GM19239 (cell line): Measurements from ENCODE around the gene KRT31.
"Not testable (repeated sequence)": the region's sequence is repeated elsewhere in the genome, so short reads cannot be mapped to it uniquely, and the experiment has no call there.

Experiments
- DNase-seq: peaks from one replicate; pipeline ENCODE4 v3.0.0; 2011; ENCODE audit warnings: low spot score; ENCODE audit not compliant: insufficient read length
- FAIRE-seq: peaks from 2 replicates; lab custom pipeline; 2011; peaks lifted over from hg19 to GRCh38; lab: Jason Lieb, UNC

KRT31 gene

DNA sequence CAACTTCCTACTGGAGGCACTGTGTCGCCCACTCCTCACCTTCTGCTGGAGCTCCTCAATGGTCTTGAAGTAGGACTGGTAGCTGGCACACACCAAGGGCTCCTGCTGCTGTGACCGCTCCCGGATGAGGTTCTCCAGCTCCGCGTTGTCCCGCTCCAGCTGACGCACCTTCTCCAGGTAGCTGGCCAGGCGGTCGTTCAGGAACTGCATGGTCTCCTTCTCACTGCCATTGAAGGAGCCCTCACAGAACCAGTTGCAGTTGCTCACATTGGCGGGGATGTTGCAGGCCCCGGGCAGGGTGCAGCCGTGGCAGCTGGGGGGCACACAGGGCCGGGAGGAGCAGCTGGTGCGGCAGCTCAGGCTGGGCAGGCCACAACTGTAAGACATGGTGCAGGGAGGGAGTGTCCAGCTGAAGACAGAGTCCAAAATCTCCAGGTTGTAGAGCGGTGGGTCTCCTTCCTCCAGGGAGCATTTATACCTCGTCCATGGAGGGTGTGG lies 47.0 kb downstream of the KRT31 start, which contains the start of gene KRT33A:
Gene KRT33A, minus strand, starts transcription at position 448 of the 498 bp plus-strand sequence. Its CDS starts 61 bp downstream, at position 387.
- DNase-seq, FAIRE-seq: not testable (repeated sequence)

- DNase-seq (no peak), FAIRE-seq (no peak)
Measured at GRCh38 chr17:41347869-41348760, 49.3 kb downstream of the KRT31 start.

GRCh38 chr17:41346421-41346820 lies 51.0 kb downstream of the KRT31 start:
- not testable (repeated sequence) for DNase-seq, FAIRE-seq

- DNase-seq (no peak), FAIRE-seq (no peak)
Measured at GRCh38 chr17:41345992-41346391, 51.4 kb downstream of the KRT31 start.
